Heart left ventricle (tissue), 16 donors: ENCODE data around the gene SNX9. TPM values are rescaled to one million over a fixed set of nuclear protein-coding genes. Genes with fewer than 3 reads are reported as not detected.

Experiments
- ATAC-seq, 4 donors: fragments of 200-7000 bp; cut with Tn5 transposase; one replicate each; pipeline ENCODE4 v1.9.1; 2020 to 2022; ENCODE audit warnings: moderate library complexity in 4 of 4, mild to moderate bottlenecking in 3 of 4, moderate number of reproducible peaks in 1 of 4
- DNase-seq, 5 donors: peaks; one replicate each; pipeline ENCODE4 v3.0.0-alpha.2; 2020
- H3K27ac ChIP-seq, 12 donors: fragments of 200-600 bp; sonication (generic) in 4 of 12; one replicate each; pipeline versions ENCODE4 v1.5.0 to v1.8.0; 2016 to 2022; ENCODE audit warnings: mild to moderate bottlenecking in 2 of 12
- H3K27me3 ChIP-seq, 9 donors: fragments of 200-600 bp; sonication (generic) in 2 of 9; one replicate each; pipeline versions ENCODE4 v1.5.1 to v1.8.0; 2016 to 2022; ENCODE audit warnings: mild to moderate bottlenecking in 3 of 9
- H3K36me3 ChIP-seq, 9 donors: fragments of 200-600 bp; sonication (generic) in 2 of 9; one replicate each; pipeline versions ENCODE4 v1.5.0 to v1.8.0; 2018 to 2022; ENCODE audit warnings: mild to moderate bottlenecking in 2 of 9
- H3K4me1 ChIP-seq, 12 donors: fragments of 200-600 bp; sonication (generic) in 4 of 12; one replicate each; pipeline versions ENCODE4 v1.5.0 to v1.8.0; 2016 to 2022; ENCODE audit warnings: mild to moderate bottlenecking in 3 of 12
- H3K4me3 ChIP-seq, 12 donors: fragments of 200-600 bp; sonication (generic) in 4 of 12; one replicate each; pipeline versions ENCODE4 v1.5.0 to v1.8.0; 2017 to 2022; ENCODE audit warnings: mild to moderate bottlenecking in 9 of 12, moderate library complexity in 4 of 12
- H3K9me3 ChIP-seq, 12 donors: fragments of 200-600 bp; sonication (generic) in 4 of 12; one replicate each; pipeline versions ENCODE4 v1.5.0 to v1.8.0; 2016 to 2022; ENCODE audit warnings: mild to moderate bottlenecking in 1 of 12
- POLR2A ChIP-seq, 2 donors: fragments of 450-650 bp; IDR thresholded peaks; one replicate each; pipeline ENCODE4 v1.6.1; 2017; ENCODE audit warnings: antibody characterized with exemption in 2 of 2, mild to moderate bottlenecking in 2 of 2, moderate library complexity in 2 of 2
- WGBS, 4 donors: extraction: QIAGEN DNeasy Blood & Tissue Kit in 2 of 4; methylation state at CpG; one replicate each; pipeline versions ENCODE4 v1.1.5 to v1.1.7; 2013 to 2018; 5-methylcytosine and 5-hydroxymethylcytosine counted together
- intact Hi-C, 10 donors: fragments of 100-400 bp; cut with DNase I; formaldehyde crosslinking; loops; one replicate each; pipeline versions ENCODE4 v1.11.1 to v1.14.2; 2022
- polyA plus RNA-seq, 2 donors: library from polyadenylated mRNA; stranded (reverse); fragments of 200-250 nt; gene quantifications; one replicate each; pipeline ENCODE4 v1.2.3, GENCODE V29; 2013
- total RNA-seq, 9 donors: library from RNA; depleted of rRNA in 2 of 9; stranded (reverse); fragments of >200 nt in 2 of 9; fragmentation: NEBNext Ultra II Directional in 3 of 9; extraction: Animal tissue kit (Norgen Biotek cat#: 25700) in 3 of 9; gene quantifications; one replicate each; pipeline versions ENCODE4 v1.1.0 to v1.2.4, GENCODE V29; 2016 to 2023
- TF ChIP-seq, protein P1 (sequence below), 12 donors: fragments of 200-600 bp; sonication (generic) in 4 of 12; IDR thresholded peaks; one replicate each; pipeline versions ENCODE4 v1.5.0 to v1.8.0; 2018 to 2022; ENCODE audit warnings: antibody characterized with exemption in 12 of 12, mild to moderate bottlenecking in 5 of 12
- donor health status: ischemic (EF 13 %, LVEDD 7.1; RV severe dilation, severe dysfunction).
- donor health status: healthy with polysubstance abuse.
- donor health status: DM: no; HTN: yes; CAD: no.
- donor health status: DM: no; HTN: no; CAD: no.
- donor health status: ischemic (EF 25% LVEDD 6.9; RV normal size, moderate dysfunction).
- donor health status: ischemic (EF 25% LVEDD 5.7; RV mildly dilated, moderate dysfunction).
- donor health status: healthy.
- donor health status: DM: yes; HTN: yes; CAD: no.
- donor health status: ischemic (EF 35%, LVEDD 5.7; RV mildly dilated, moderate dysfunction).
- donor health status: nonischemic (EF 11% LVEDD 7.7; RV severe dilation, severe dysfunction).
- donor health status: DM: yes; HTN: yes; CAD: no.
- donor health status: PGD.
- donor health status: ischemic (EF 29% LVEDD 5.4; RV normal size, mild dysfunction).
- donor health status: nonischemic (EF 23%, LVEDD 6.1; RV moderate dilation, normal function).

SNX9 gene
- total and polyA plus RNA-seq, 11 donors: 15.4 to 44.0 (median 30.7) TPM

DNA sequence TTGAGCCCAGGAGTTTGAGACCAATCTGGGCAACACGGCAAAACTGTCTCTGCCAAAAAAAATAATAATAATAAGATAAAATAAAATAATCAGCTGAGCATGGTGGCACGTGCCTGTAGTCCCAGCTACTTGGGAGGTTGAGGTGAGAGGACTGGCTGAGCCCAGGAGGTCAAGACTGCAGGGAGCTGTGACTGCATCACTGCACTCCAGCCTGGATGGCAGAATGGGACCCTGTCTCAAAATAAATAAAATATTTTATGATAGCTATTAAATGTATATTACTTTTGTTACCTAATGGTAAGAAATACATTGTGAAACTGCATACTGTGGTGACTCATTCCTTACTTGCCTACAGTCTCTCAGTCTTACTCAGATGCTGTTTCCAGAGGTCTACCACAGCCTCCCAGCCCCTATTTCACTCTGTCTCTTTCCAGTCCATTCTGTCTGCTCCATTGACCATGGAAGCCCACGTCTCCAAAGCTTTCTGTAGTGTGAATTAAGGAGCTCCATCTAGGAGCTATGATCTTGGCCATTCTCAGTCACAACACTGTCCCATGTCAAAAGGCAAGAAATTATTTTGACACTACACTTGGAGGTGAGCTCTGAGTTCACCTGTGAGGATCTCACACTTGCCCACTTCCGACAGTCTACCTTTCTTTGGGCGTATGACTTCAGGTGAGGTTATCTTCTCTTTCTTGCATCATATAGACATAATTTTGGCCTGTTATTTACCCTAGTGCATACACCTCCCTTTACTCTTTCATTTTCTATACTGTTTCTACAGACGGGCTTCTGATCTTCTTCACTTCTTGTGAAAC lies 22.4 kb upstream of the SNX9 start:
- no peak for ATAC-seq
- Histone ChIP-seq H3K36me3 (no peaks in the 10 kb centered on the region), H3K27me3 (no peaks in the 10 kb centered on the region), H3K9me3 (no peaks in the 10 kb centered on the region), H3K27ac (no peak overlapping the region), H3K4me3 (no peak overlapping the region), H3K4me1 (peaks cover 0 to 10% (median 0%) of the 10 kb centered on the region in 12 donors)
- DNase-seq: no peak
- 83 to 90% (median 87%) methylated on average over 6 of the region's 6 CpGs for WGBS, 4 donors
- intact Hi-C loops: no loop called here
- TF ChIP-seq POLR2A (IDR thresholded peaks at IDR 0.05): no peak
- TF ChIP-seq, protein P1, sequence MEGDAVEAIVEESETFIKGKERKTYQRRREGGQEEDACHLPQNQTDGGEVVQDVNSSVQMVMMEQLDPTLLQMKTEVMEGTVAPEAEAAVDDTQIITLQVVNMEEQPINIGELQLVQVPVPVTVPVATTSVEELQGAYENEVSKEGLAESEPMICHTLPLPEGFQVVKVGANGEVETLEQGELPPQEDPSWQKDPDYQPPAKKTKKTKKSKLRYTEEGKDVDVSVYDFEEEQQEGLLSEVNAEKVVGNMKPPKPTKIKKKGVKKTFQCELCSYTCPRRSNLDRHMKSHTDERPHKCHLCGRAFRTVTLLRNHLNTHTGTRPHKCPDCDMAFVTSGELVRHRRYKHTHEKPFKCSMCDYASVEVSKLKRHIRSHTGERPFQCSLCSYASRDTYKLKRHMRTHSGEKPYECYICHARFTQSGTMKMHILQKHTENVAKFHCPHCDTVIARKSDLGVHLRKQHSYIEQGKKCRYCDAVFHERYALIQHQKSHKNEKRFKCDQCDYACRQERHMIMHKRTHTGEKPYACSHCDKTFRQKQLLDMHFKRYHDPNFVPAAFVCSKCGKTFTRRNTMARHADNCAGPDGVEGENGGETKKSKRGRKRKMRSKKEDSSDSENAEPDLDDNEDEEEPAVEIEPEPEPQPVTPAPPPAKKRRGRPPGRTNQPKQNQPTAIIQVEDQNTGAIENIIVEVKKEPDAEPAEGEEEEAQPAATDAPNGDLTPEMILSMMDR (IDR thresholded peaks at IDR 0.05): no peak

DNA sequence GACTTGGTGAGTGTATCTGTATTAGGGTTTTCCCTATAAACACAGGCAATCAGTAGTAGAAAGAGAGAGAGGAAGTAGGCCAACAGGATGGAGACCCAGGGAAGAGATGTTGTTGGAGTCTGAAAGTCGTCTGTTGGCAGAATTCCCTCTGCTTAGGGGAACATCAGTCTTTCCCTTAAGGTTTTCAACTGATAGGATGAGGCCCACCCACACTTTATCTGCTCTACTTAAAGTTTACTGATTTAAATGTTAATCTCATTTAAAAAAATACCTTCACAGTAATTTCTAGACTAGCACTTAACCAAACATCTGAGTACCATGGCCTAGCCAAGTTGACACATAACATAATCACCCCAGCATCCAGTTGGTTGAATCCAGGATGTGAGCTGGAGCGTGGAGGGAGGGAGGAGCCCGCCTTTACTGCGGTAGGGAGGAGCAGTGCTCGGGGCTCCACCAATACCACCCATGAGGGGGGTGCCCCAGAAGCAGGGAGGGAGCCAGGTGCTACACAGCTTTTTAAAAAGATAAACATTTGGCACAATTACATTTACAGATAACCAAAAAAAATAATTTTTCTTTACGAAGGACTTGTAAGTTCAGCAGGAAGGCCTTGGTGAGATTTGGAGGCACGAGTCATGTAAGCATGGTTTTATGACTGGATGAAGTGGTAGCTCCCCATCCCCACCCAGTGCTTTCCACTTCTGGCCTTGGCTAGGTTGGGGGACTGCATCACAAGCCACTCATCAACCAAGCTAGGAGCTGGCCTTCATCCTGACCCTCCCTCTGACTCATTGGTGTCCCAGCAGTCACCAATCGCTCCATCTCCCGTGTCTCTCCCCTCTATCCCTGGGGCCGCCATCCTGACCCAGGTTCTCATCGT lies 18.4 kb upstream of the SNX9 start:
- intact Hi-C loops: no loop called here
- no peaks in the 10 kb centered on the region for H3K4me1 ChIP-seq
- H3K9me3 ChIP-seq: peaks cover 0 to 15% (median 3%) of the 10 kb centered on the region in 12 donors
- no peak for TF ChIP-seq POLR2A (IDR thresholded peaks at IDR 0.05)
- TF ChIP-seq, protein P1 (IDR thresholded peaks at IDR 0.05): no peak
- H3K36me3 ChIP-seq: no peaks in the 10 kb centered on the region
- DNase-seq: no peak
- H3K27me3 ChIP-seq: no peaks in the 10 kb centered on the region
- no peak overlapping the region for H3K4me3 ChIP-seq
- ATAC-seq: no peak
- 89 to 92% (median 91%) methylated on average over 11 of the region's 11 CpGs for WGBS, 4 donors
- no peak overlapping the region for H3K27ac ChIP-seq

DNA sequence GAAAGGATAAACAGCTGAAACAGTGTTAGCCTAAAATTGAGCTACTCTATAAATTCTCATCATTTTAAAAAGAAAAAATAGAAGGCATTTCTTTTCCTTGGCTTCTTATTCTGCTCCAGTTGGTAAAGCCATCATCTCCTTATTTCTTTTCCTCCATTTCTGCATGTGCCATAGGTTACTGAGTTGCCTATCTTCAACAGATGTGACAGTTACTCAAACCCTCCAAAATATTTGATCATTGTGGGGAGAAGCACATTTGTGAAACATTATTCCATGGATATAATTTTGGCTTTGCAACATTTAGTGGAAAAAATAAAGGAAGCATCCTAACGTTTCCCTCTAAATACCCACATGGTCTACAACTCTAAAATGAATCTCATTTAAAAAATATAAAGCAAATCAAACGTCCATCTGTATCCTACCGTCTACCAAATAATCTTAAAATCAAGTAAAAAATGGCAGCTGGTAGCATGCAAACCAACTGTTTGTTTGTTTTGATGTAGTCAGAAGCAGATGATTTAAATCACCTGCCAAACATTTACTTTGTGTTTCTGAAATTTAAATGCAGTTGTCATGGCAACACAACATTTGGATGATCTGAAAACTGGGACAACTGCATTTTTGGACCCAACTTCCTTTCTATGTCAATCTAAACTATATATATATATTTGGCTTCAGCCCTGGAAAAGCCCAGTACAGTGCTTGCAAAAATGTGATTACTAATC lies 16.8 kb upstream of the SNX9 start:
- 59 to 71% (median 71%) methylated on average over 3 of the region's 3 CpGs for WGBS, 4 donors
- intact Hi-C loops: no loop called here

More for the DNA sequence above, 16.8 kb upstream of the SNX9 start:
- Histone ChIP-seq H3K27me3 (no peaks in the 10 kb centered on the region), H3K4me3 (no peak overlapping the region), H3K36me3 (no peaks in the 10 kb centered on the region), H3K9me3 (peaks cover 0 to 15% (median 3%) of the 10 kb centered on the region in 12 donors), H3K27ac (no peak overlapping the region), H3K4me1 (no peaks in the 10 kb centered on the region)
- DNase-seq (no peak), ATAC-seq (no peak)
- TF ChIP-seq POLR2A (IDR thresholded peaks at IDR 0.05): no peak
- TF ChIP-seq, protein P1 (IDR thresholded peaks at IDR 0.05): no peak
